ENCODE results near the gene RAB9A.

DNA sequence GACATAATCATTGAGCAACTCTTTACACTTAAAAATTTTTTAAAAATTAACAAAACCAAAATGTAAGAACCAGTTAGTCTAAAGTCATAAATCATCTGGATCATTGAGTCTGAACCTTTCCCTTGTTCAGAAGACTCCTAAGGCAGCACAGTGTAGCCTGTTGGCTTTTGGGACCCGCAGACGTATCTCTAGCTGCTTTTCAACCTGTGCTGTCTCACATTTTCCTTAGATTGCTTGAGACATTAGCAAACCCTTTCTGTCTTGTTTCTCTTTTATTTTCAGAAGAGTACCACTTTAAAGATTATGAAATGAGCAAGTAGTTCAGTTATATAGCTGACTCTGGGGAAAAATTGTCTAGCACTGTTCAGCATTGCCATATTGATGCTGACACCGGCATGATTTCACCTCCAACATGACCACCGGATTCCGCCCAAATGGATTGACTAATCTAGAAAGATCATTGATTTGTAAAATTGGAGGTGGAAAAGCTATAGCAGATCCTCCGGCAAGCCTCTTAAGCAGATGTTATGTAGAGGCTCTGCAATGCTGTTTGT is 27.1 kb upstream of the RAB9A start:
- TF ChIP-seq POLR2A (IDR thresholded peaks at IDR 0.05; ENCODE audit: low read length): no peak
- no peak for TF ChIP-seq GATA1 (IDR thresholded peaks at IDR 0.05; ENCODE audit: low read depth, low read length)

Measured in erythroblast (primary cell).